GM12878 (cell line): ENCODE data around the gene FUBP3. TPM values are rescaled to one million over a fixed set of nuclear protein-coding genes. Genes with fewer than 3 reads are reported as not detected.

Source experiments
- ATAC-seq: fragments of 200-7000 bp; cut with Tn5 transposase; 3 replicates; pipeline ENCODE4 v1.9.1; 2020; ENCODE audit warnings: mild to moderate bottlenecking, moderate library complexity
- BruUV-seq: library from RNA; stranded (reverse); fragments of 400-500 nt; replicated peaks from 2 replicates; lab custom pipeline; 2021; lab: Mats Ljungman, UMichigan
- CTCF ChIA-PET: fragments of 300-600 bp; sonication (Branson Sonifier 250); formaldehyde crosslinking; extraction: SDS; loops from one replicate; lab custom pipeline; 2021; ENCODE audit warnings: inconsistent platforms; lab: Yijun Ruan, JAX
- POLR2A ChIA-PET: fragments of 350-600 bp; formaldehyde crosslinking; extraction: SDS; loops from one replicate; lab custom pipeline; 2021; ENCODE audit warnings: inconsistent platforms; lab: Charles Lee
- RAD21 ChIA-PET: fragments of 300-600 bp; sonication (Branson Sonifier 250); formaldehyde crosslinking; loops from one replicate; lab custom pipeline; 2023; ENCODE audit warnings: antibody characterized with exemption; ENCODE audit not compliant: unreplicated experiment; lab: Charles Lee
- SMC1A ChIA-PET: fragments of 300-600 bp; sonication (Branson Sonifier 250); formaldehyde crosslinking; loops from one replicate; lab custom pipeline; 2023; ENCODE audit not compliant: unreplicated experiment, uncharacterized antibody; lab: Charles Lee
- DNase-seq: peaks from one replicate; pipeline ENCODE4 v3.0.0-alpha.2; 2011; ENCODE audit warnings: low read depth, low spot score
- FAIRE-seq: peaks from 3 replicates; lab custom pipeline; 2011; peaks lifted over from hg19 to GRCh38; lab: Jason Lieb, UNC
- H2AFZ ChIP-seq: 2 replicates; pipeline ENCODE4 v1.6.0; 2011; ENCODE audit warnings: low read depth, low read length, control low read depth; ENCODE audit not compliant: control insufficient read depth
- H3K27ac ChIP-seq: 2 replicates; pipeline ENCODE4 v1.5.1; 2011; ENCODE audit warnings: control low read depth; ENCODE audit not compliant: control insufficient read depth, insufficient read depth
- H3K27me3 ChIP-seq, 2 experiments: replicated peaks in 1 of 2; 2 replicates each; pipeline versions ENCODE4 v1.6.0 to v1.6.1; 2011; ENCODE audit warnings: low read length in 1 of 2; ENCODE audit not compliant: control insufficient read depth in 2 of 2, insufficient read depth in 2 of 2
- H3K36me3 ChIP-seq, 2 experiments: 2 replicates each; pipeline ENCODE4 v1.5.1; 2011; ENCODE audit warnings: low read length in 1 of 2; ENCODE audit not compliant: control insufficient read depth in 2 of 2, insufficient read depth in 2 of 2
- H3K4me1 ChIP-seq: 2 replicates; pipeline ENCODE4 v1.6.1; 2011; ENCODE audit warnings: mild to moderate bottlenecking, low read length, moderate library complexity, mixed read lengths; ENCODE audit not compliant: control insufficient read depth, insufficient read depth
- H3K4me2 ChIP-seq: 2 replicates; pipeline ENCODE4 v1.6.0; 2011; ENCODE audit warnings: control low read depth; ENCODE audit not compliant: control insufficient read depth, insufficient read depth
- H3K4me3 ChIP-seq: fragments of 200-600 bp; sonication (generic); 2 replicates; pipeline ENCODE4 v1.5.1; 2016
- H3K79me2 ChIP-seq: 2 replicates; pipeline ENCODE4 v1.6.0; 2011; ENCODE audit warnings: low read length; ENCODE audit not compliant: control insufficient read depth, insufficient read depth
- H3K9ac ChIP-seq: 2 replicates; pipeline ENCODE4 v1.8.0; 2011; ENCODE audit warnings: low read length, control low read depth, mixed read lengths; ENCODE audit not compliant: control insufficient read depth, insufficient read depth
- H3K9me3 ChIP-seq: replicated peaks from 3 replicates; pipeline ENCODE4 v1.5.1; 2011; ENCODE audit warnings: mild to moderate bottlenecking, low read length; ENCODE audit not compliant: control insufficient read depth, insufficient read depth
- H4K20me1 ChIP-seq: 2 replicates; pipeline ENCODE4 v1.6.0; 2011; ENCODE audit not compliant: control insufficient read depth, insufficient read depth
- DPF2 ChIP-seq: fragments of 450-650 bp; IDR thresholded peaks from 2 replicates; pipeline ENCODE4 v1.6.1; 2017; ENCODE audit warnings: mild to moderate bottlenecking
- JUNB ChIP-seq: IDR thresholded peaks from 2 replicates; pipeline ENCODE4 v1.6.1; 2016; ENCODE audit warnings: antibody characterized with exemption, mild to moderate bottlenecking
- MXI1 ChIP-seq: fragments of 150-350 bp; IDR thresholded peaks from 2 replicates; pipeline ENCODE4 v1.6.1; 2011; ENCODE audit warnings: low read depth, mild to moderate bottlenecking, inconsistent platforms, low read length, improper control_type of control experiment
- PAX8 ChIP-seq: fragments of 450-650 bp; IDR thresholded peaks from 2 replicates; pipeline ENCODE4 v1.6.1; 2017; ENCODE audit warnings: mild to moderate bottlenecking, moderate library complexity
- POLR2A ChIP-seq: IDR thresholded peaks from 2 replicates; pipeline ENCODE4 v1.6.1; 2011; ENCODE audit warnings: low read depth, mild to moderate bottlenecking, low read length
- WGBS: methylation state at CpG from one replicate; pipeline ENCODE4 v1.1.6; 2016; ENCODE audit warnings: low lambda C conversion rate; ENCODE audit not compliant: insufficient replicate concordance, insufficient coverage; ENCODE audit errors: missing lambda C conversion rate; 5-methylcytosine and 5-hydroxymethylcytosine counted together
- in situ Hi-C: fragments of 300-500 bp; cut with MboI; formaldehyde crosslinking; loops from 9 replicates; pipeline ENCODE4 v1.14.3; 2018; ENCODE audit warnings: mixed read lengths
- intact Hi-C: fragments of 100-400 bp; cut with micrococcal nuclease; formaldehyde crosslinking; loops from one replicate; pipeline ENCODE4 v1.14.2; 2022; ENCODE audit not compliant: unreplicated experiment
- polyA plus RNA-seq, 11 experiments: library from polyadenylated mRNA; depleted of rRNA in 4 of 11; unstranded in 6 of 11; stranded (reverse) in 5 of 11; fragments of >200 nt; fragmentation: Nextera tagmentation in 4 of 11; fragmentation: Illumina TruSeq in 1 of 11; extraction: Ambion mirVana in 4 of 11; extraction: Trizol in 1 of 11; gene quantifications; 1 replicate in 1 of 11; 2 replicates in 10 of 11; pipeline versions ENCODE4 v1.2.1 to v1.2.3, GENCODE V29; 2011 to 2016; ENCODE audit warnings: inconsistent platforms in 2 of 11, missing spikeins in 2 of 11, low read depth in 1 of 11
- total RNA-seq, 4 experiments: library from RNA; depleted of rRNA in 3 of 4; stranded (reverse); fragments of >200 nt in 3 of 4; fragmentation: Illumina TruSeq in 1 of 4; extraction: Trizol in 1 of 4; gene quantifications; 2 replicates each; pipeline versions ENCODE4 v1.2.1 to v1.2.3, GENCODE V29; 2013 to 2021
- TF ChIP-seq, protein P1 (sequence below): fragments of 450-650 bp; IDR thresholded peaks from 2 replicates; pipeline ENCODE4 v1.6.1; 2016; ENCODE audit warnings: mild to moderate bottlenecking, moderate library complexity, borderline replicate concordance
- TF ChIP-seq, protein P2 (sequence below): fragments of 450-650 bp; IDR thresholded peaks from 2 replicates; pipeline ENCODE4 v1.6.1; 2018; ENCODE audit warnings: borderline replicate concordance, mild to moderate bottlenecking; ENCODE audit not compliant: partially characterized antibody

Gene FUBP3
- total and polyA plus RNA-seq, 10 of the 15 experiments (the other 5 are each of a cell fraction or from before 2014, with no cell fraction given), result 2.4 to 49.4 (median 37.2) TPM

DNA sequence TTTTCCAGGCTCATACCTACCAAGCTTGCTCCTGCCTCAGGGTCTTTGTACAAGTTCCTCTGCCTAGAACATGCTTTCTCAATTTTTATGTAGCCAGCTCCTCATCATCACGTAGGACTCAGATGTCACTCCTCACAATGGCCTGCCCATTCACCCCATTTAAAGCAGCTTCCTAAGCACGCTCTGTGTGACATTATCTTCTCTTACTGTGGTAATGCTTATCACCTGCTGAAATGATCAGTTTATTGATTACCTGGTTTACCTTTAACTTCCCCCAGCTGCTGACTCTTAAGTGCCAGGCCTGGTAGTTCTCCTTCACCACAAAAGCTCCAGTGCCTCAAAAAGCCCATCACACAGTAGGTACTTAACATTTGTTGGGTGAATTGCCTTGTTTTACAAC lies 13.6 kb downstream of the FUBP3 start:
- Histone ChIP-seq H2AFZ (no peak overlapping the region), H3K9me3 (no peaks in the 10 kb centered on the region), H3K79me2 (peaks cover 12% of the 10 kb centered on the region), H3K9ac (no peak overlapping the region), H4K20me1 (no peaks in the 10 kb centered on the region), H3K27ac (no peak overlapping the region), H3K4me1 (no peaks in the 10 kb centered on the region), H3K27me3 (no peaks in the 10 kb centered on the region), H3K4me3 (no peak overlapping the region), H3K36me3 (peaks cover 0 to 13% of the 10 kb centered on the region in 2 experiments), H3K4me2 (no peak overlapping the region)
- ChIA-PET POLR2A (interaction anchor here (1.0 kb wide), 1 partner anchor 13 kb away, joined by 3 read pairs; no protein-coding TSS in a partner anchor), CTCF (interaction anchor here (0.9 kb wide), 1 partner anchor 90 kb away, joined by 3 read pairs; no protein-coding TSS in a partner anchor), SMC1A (no interaction called here), RAD21 (no interaction called here)
- FAIRE-seq (no peak), ATAC-seq (no peak), DNase-seq (no peak)
- intact Hi-C loops, result no loop called here
- in situ Hi-C loops, result no loop called here
- TF ChIP-seq, protein P1, sequence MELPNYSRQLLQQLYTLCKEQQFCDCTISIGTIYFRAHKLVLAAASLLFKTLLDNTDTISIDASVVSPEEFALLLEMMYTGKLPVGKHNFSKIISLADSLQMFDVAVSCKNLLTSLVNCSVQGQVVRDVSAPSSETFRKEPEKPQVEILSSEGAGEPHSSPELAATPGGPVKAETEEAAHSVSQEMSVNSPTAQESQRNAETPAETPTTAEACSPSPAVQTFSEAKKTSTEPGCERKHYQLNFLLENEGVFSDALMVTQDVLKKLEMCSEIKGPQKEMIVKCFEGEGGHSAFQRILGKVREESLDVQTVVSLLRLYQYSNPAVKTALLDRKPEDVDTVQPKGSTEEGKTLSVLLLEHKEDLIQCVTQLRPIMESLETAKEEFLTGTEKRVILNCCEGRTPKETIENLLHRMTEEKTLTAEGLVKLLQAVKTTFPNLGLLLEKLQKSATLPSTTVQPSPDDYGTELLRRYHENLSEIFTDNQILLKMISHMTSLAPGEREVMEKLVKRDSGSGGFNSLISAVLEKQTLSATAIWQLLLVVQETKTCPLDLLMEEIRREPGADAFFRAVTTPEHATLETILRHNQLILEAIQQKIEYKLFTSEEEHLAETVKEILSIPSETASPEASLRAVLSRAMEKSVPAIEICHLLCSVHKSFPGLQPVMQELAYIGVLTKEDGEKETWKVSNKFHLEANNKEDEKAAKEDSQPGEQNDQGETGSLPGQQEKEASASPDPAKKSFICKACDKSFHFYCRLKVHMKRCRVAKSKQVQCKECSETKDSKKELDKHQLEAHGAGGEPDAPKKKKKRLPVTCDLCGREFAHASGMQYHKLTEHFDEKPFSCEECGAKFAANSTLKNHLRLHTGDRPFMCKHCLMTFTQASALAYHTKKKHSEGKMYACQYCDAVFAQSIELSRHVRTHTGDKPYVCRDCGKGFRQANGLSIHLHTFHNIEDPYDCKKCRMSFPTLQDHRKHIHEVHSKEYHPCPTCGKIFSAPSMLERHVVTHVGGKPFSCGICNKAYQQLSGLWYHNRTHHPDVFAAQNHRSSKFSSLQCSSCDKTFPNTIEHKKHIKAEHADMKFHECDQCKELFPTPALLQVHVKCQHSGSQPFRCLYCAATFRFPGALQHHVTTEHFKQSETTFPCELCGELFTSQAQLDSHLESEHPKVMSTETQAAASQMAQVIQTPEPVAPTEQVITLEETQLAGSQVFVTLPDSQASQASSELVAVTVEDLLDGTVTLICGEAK, result no peak
- no TSS peak for BruUV-seq
- 96% methylated on average over 2 of the region's 2 CpGs for WGBS

DNA sequence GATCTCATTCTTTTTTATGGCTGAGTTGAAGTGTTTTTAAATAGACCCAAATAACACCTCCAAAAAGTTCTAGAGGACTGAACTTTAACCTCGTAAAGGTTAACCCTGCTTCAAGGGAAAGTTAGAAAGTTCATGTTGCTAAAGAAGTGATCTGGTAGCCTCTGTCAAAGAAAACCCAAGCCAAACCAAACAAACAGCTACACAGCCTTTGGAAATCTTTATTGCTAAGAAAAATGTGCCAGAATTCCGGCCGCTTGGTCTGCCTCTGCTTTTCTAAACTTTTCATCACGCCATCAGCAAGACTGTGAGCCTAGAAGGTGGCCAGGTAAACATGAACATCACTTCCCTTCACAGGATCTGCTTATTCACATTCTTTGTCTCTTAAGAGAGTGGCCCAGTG lies 17.9 kb downstream of the FUBP3 start:
- H4K20me1 ChIP-seq, result 0 out of 2 replicates have a peak, but pooled peaks cover under 1% of the 10 kb centered on the region
- intact Hi-C loops, result no loop called here
- FAIRE-seq (no peak), ATAC-seq (no peak), DNase-seq (no peak)
- CTCF ChIA-PET, result no interaction called here
- peaks cover 3 to 20% of the 10 kb centered on the region in 2 experiments for H3K36me3 ChIP-seq
- TF ChIP-seq, protein P2, sequence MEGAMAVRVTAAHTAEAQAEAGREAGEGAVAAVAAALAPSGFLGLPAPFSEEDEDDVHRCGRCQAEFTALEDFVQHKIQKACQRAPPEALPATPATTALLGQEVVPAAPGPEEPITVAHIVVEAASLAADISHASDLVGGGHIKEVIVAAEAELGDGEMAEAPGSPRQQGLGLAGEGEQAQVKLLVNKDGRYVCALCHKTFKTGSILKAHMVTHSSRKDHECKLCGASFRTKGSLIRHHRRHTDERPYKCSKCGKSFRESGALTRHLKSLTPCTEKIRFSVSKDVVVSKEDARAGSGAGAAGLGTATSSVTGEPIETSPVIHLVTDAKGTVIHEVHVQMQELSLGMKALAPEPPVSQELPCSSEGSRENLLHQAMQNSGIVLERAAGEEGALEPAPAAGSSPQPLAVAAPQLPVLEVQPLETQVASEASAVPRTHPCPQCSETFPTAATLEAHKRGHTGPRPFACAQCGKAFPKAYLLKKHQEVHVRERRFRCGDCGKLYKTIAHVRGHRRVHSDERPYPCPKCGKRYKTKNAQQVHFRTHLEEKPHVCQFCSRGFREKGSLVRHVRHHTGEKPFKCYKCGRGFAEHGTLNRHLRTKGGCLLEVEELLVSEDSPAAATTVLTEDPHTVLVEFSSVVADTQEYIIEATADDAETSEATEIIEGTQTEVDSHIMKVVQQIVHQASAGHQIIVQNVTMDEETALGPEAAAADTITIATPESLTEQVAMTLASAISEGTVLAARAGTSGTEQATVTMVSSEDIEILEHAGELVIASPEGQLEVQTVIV, result no peak
- TF ChIP-seq DPF2, result no peak
- TF ChIP-seq JUNB, result no peak
- no peak for TF ChIP-seq POLR2A
- TF ChIP-seq PAX8, result no peak
- no peak for TF ChIP-seq MXI1
- in situ Hi-C loops, result no loop called here
- no peak overlapping the region for H2AFZ ChIP-seq
- no peaks in the 10 kb centered on the region for H3K4me1 ChIP-seq
- BruUV-seq, result TSS peak; percentile 17
- H3K27ac ChIP-seq, result no peak overlapping the region
- no peak overlapping the region for H3K4me3 ChIP-seq
- POLR2A ChIA-PET, result no interaction called here
- no peak overlapping the region for H3K9ac ChIP-seq
- H3K4me2 ChIP-seq, result no peak overlapping the region
- SMC1A ChIA-PET, result no interaction called here
- RAD21 ChIA-PET, result no interaction called here
- no peaks in the 10 kb centered on the region for H3K9me3 ChIP-seq
- 96% methylated on average over 4 of the region's 4 CpGs for WGBS
- H3K27me3 ChIP-seq, result no peaks in the 10 kb centered on the region
- no peaks in the 10 kb centered on the region for H3K79me2 ChIP-seq
